22Rv1 (cell line): ENCODE measurements around the gene PLXNA4.

Experiments
- ZFX ChIP-seq: fragments of 450-650 bp; IDR thresholded peaks from 2 replicates; pipeline ENCODE4 v1.6.1; 2017; ENCODE audit warnings: antibody characterized with exemption, borderline replicate concordance
- TF ChIP-seq, protein P1 (sequence below): fragments of 450-650 bp; IDR thresholded peaks from 2 replicates; pipeline ENCODE4 v1.5.1; 2017; ENCODE audit warnings: mild to moderate bottlenecking

DNA sequence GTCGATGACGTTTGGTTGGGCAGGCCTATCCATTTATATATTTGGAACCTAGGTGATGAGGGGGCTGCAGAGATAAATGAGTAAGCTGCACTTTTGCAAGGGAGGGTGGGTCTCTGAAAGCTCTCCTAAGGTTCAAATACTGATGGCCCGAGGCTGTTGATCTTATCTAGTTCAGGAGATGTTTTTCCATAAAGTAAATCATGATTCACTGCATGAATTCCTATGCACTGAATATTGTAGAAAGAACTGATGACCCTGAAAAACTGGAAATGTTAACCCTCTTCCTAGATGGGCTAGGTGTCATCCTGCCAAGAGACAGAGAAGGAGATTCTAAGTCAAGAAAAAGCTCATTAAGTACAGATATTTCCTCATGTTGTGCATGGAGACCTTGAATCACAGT lies 459.9 kb downstream of the PLXNA4 start:
- TF ChIP-seq, protein P1, sequence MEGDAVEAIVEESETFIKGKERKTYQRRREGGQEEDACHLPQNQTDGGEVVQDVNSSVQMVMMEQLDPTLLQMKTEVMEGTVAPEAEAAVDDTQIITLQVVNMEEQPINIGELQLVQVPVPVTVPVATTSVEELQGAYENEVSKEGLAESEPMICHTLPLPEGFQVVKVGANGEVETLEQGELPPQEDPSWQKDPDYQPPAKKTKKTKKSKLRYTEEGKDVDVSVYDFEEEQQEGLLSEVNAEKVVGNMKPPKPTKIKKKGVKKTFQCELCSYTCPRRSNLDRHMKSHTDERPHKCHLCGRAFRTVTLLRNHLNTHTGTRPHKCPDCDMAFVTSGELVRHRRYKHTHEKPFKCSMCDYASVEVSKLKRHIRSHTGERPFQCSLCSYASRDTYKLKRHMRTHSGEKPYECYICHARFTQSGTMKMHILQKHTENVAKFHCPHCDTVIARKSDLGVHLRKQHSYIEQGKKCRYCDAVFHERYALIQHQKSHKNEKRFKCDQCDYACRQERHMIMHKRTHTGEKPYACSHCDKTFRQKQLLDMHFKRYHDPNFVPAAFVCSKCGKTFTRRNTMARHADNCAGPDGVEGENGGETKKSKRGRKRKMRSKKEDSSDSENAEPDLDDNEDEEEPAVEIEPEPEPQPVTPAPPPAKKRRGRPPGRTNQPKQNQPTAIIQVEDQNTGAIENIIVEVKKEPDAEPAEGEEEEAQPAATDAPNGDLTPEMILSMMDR: no peak
- no peak for TF ChIP-seq ZFX
